Astrocyte of the cerebellum (primary cell): ENCODE results near the gene ADAMTS17.

Experiments used
- DNase-seq: peaks from one replicate; pipeline ENCODE4 v3.0.0-alpha.2; 2011; ENCODE audit warnings: low read depth
- H3K4me3 ChIP-seq: 2 replicates; pipeline ENCODE4 v1.5.1; 2011; ENCODE audit warnings: mild to moderate bottlenecking, low read depth, low read length, moderate library complexity
- CTCF ChIP-seq: IDR thresholded peaks from 2 replicates; pipeline ENCODE4 v1.5.1; 2012; ENCODE audit warnings: low read length, low read depth, moderate library complexity, mild to moderate bottlenecking; ENCODE audit errors: missing control alignments
- in situ Hi-C: cut with HindIII; loops from 2 replicates; pipeline ENCODE4 v1.10.0; 2017; ENCODE audit warnings: low sequenced_read_pairs

Gene ADAMTS17

GRCh38 chr15:100295939-100296565, 45.7 kb downstream of the ADAMTS17 start:
- H3K4me3 ChIP-seq: no peak overlapping the region

GRCh38 chr15:100292010-100292409, 49.8 kb downstream of the ADAMTS17 start:
- in situ Hi-C loops: no loop called here
- no peak overlapping the region for H3K4me3 ChIP-seq
- no peak for DNase-seq
- no peak for TF ChIP-seq CTCF

More at GRCh38 chr15:100295939-100296565, 45.7 kb downstream of the ADAMTS17 start:
- no peak for DNase-seq
- TF ChIP-seq CTCF: no peak
- in situ Hi-C loops: no loop called here

GRCh38 chr15:100291106-100291505, 50.7 kb downstream of the ADAMTS17 start:
- TF ChIP-seq CTCF: no peak
- in situ Hi-C loops: no loop called here
- H3K4me3 ChIP-seq: no peak overlapping the region
- DNase-seq: peak; percentile 64

- H3K4me3 ChIP-seq: no peak overlapping the region
- TF ChIP-seq CTCF: no peak
- DNase-seq: no peak
- in situ Hi-C loops: no loop called here
Observed at GRCh38 chr15:100285641-100286295, 56.0 kb downstream of the ADAMTS17 start.

DNA sequence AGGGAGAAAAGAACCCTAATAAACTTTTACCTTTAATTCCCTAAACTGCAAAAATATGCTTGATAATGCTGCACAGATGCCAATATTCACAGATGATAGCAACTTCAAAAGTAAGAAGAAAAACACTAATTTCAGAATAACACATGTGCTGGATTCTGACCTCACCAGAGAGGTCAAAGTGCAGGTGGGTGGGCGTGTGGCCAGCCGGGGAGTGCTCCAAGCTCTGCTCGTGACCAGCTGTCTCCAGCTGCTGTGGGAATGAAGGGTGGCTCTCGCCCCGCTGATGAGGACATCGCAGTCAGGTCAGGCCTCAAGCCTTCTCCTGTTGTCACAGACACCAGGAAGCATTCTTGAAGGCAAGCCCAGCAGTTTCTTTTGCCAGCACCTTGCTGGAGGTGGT, 57.1 kb downstream of the ADAMTS17 start:
- no peak overlapping the region for H3K4me3 ChIP-seq
- DNase-seq: peak; percentile 8
- in situ Hi-C loops: no loop called here
- TF ChIP-seq CTCF: no peak

- no peak for DNase-seq
- H3K4me3 ChIP-seq: no peak overlapping the region
- in situ Hi-C loops: no loop called here
- TF ChIP-seq CTCF: no peak
Observed at GRCh38 chr15:100284191-100284590, 57.6 kb downstream of the ADAMTS17 start.
